ENCODE measurements around the gene CGNL1.

Gene CGNL1

DNA sequence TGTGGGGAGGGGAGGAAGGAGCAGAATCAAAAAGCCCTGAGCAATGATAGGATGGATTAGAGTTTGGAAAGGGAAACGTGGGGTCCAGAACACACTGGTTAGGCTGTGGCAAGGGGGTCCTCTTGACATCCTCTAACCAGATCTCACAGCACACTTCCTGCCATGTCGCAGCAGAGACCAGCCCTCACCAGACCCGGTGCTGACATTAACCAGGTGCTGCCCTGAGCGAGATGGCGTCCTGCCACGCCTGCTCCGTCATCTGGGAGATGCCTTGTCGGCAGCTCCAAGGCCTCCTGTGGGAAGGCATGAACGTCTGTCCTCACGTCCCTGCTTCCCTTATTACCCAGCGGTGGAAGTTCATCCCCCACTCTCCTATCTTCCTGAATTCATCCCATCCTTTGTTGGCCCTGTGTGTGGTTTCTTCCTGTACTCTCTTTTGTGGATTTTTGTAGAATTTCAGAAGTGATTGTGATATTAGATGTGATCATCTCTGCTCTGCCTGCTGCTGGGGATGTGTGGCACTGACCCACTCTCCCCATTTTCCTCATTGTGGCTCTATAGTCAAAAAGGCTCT is 186.0 kb downstream of the CGNL1 start:
- Mint-ChIP-seq H3K4me3 (no peak overlapping the region), H3K27me3 (ENCODE audit: low read depth) (peaks cover 9% of the 10 kb centered on the region), H3K9me3 (no peaks in the 10 kb centered on the region), H3K27ac (peak overlapping the region; percentile 41), H3K36me3 (ENCODE audit: low read depth) (no peaks in the 10 kb centered on the region), H3K4me1 (ENCODE audit: low read depth) (peaks cover 29% of the 10 kb centered on the region)
- no peak for DNase-seq (ENCODE audit: low spot score)

GRCh38 chr15:57563416-57563815 is 187.1 kb downstream of the CGNL1 start:
- Mint-ChIP-seq H3K36me3 (ENCODE audit: low read depth) (no peaks in the 10 kb centered on the region), H3K27ac (no peak overlapping the region), H3K27me3 (ENCODE audit: low read depth) (peaks cover 12% of the 10 kb centered on the region)

GRCh38 chr15:57565311-57565710 is 189.0 kb downstream of the CGNL1 start:
- Mint-ChIP-seq H3K4me3 (peak overlapping the region; percentile 21), H3K9me3 (no peaks in the 10 kb centered on the region), H3K27me3 (ENCODE audit: low read depth) (peaks cover 10% of the 10 kb centered on the region), H3K27ac (peak overlapping the region; percentile 0), H3K4me1 (ENCODE audit: low read depth) (peaks cover 29% of the 10 kb centered on the region), H3K36me3 (ENCODE audit: low read depth) (no peaks in the 10 kb centered on the region)
- peak; percentile 19 for DNase-seq (ENCODE audit: low spot score)

More at GRCh38 chr15:57563416-57563815, 187.1 kb downstream of the CGNL1 start:
- Mint-ChIP-seq H3K4me1 (ENCODE audit: low read depth) (peaks cover 29% of the 10 kb centered on the region), H3K9me3 (no peaks in the 10 kb centered on the region), H3K4me3 (no peak overlapping the region)
- no peak for DNase-seq (ENCODE audit: low spot score)

- no peak for DNase-seq (ENCODE audit: low spot score)
- Mint-ChIP-seq H3K36me3 (ENCODE audit: low read depth) (no peaks in the 10 kb centered on the region), H3K27ac (no peak overlapping the region), H3K4me1 (ENCODE audit: low read depth) (peaks cover 21% of the 10 kb centered on the region), H3K9me3 (no peaks in the 10 kb centered on the region), H3K4me3 (no peak overlapping the region), H3K27me3 (ENCODE audit: low read depth) (peaks cover 12% of the 10 kb centered on the region)
These were observed 190.5 kb downstream of the CGNL1 start for GRCh38 chr15:57566834-57567233.

- Mint-ChIP-seq H3K27me3 (ENCODE audit: low read depth) (peaks cover 11% of the 10 kb centered on the region), H3K27ac (no peak overlapping the region), H3K4me3 (no peak overlapping the region), H3K4me1 (ENCODE audit: low read depth) (peaks cover 15% of the 10 kb centered on the region), H3K36me3 (ENCODE audit: low read depth) (no peaks in the 10 kb centered on the region), H3K9me3 (no peaks in the 10 kb centered on the region)
- DNase-seq (ENCODE audit: low spot score): no peak
These were observed 191.6 kb downstream of the CGNL1 start for GRCh38 chr15:57567891-57568290.

DNA sequence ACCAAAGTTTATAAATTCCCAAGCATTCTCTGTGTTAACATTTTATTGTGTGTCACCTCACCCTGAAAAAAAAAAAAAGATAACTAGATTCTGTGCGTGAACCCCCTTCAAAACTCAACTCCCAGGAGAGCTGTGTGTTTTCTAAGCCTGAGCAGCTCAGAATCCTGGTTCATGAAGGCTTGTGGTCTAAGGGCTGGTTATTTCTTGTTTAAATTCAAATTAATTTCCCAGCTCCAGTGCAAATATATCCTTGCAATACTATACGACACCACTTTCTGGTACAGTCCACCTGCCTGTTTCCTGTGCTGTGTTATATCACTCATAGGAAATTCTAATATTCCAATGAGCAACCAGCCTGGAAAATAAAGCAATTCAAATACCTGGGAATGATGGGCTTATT is 192.0 kb downstream of the CGNL1 start:
- H3K36me3 Mint-ChIP-seq (ENCODE audit: low read depth): no peaks in the 10 kb centered on the region
- no peak for DNase-seq (ENCODE audit: low spot score)
- H3K27me3 Mint-ChIP-seq (ENCODE audit: low read depth): peaks cover 11% of the 10 kb centered on the region
- peaks cover 13% of the 10 kb centered on the region for H3K4me1 Mint-ChIP-seq (ENCODE audit: low read depth)
- no peak overlapping the region for H3K27ac Mint-ChIP-seq
- H3K4me3 Mint-ChIP-seq: no peak overlapping the region
- H3K9me3 Mint-ChIP-seq: no peaks in the 10 kb centered on the region

DNA sequence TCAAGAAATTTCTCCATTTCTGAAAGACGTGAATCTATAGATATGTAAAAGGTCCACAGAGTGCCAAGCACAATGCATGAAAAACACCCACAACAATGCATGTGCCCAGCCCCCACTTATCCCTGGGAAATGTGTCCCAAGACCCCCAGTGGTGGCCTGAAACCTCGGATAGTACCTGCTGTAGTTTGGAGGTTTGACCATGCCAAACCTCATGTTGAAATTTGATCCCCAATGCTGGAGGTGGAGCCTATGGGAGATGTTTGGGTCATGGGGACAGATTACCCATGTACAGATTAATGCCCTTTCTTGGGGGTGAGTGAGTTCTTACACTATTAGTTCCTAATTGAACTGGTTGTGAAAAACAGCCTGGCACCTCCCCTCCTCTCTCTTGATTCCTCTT is 194.0 kb downstream of the CGNL1 start:
- no peak overlapping the region for H3K27ac Mint-ChIP-seq
- no peaks in the 10 kb centered on the region for H3K36me3 Mint-ChIP-seq (ENCODE audit: low read depth)
- H3K9me3 Mint-ChIP-seq: no peaks in the 10 kb centered on the region
- no peak for DNase-seq (ENCODE audit: low spot score)
- H3K4me3 Mint-ChIP-seq: no peak overlapping the region
- H3K4me1 Mint-ChIP-seq (ENCODE audit: low read depth): peaks cover 5% of the 10 kb centered on the region
- peaks cover 11% of the 10 kb centered on the region for H3K27me3 Mint-ChIP-seq (ENCODE audit: low read depth)

DNA sequence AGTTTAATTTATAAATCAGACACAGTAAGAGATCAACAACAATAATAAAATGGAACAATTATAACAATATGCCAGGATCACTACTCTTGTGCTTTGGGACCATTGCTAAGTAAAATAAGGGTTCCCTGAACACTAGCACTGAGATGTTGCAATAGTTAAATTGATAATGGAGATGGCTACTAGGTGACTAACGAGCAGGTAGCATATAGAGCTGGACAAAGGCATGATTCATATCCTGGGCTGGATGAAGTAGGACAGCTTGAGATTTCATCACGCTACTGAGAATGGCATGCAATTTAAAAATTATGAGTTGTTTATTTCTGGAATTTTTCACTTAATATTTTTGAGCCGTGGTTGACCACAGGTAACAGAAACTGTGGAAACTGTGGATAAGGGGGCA is 194.7 kb downstream of the CGNL1 start:
- Mint-ChIP-seq H3K4me3 (no peak overlapping the region), H3K36me3 (ENCODE audit: low read depth) (no peaks in the 10 kb centered on the region)

GRCh38 chr15:57571725-57572124 is 195.4 kb downstream of the CGNL1 start:
- H3K27ac Mint-ChIP-seq: no peak overlapping the region
- H3K36me3 Mint-ChIP-seq (ENCODE audit: low read depth): no peaks in the 10 kb centered on the region
- no peak for DNase-seq (ENCODE audit: low spot score)
- H3K4me3 Mint-ChIP-seq: no peak overlapping the region
- no peaks in the 10 kb centered on the region for H3K9me3 Mint-ChIP-seq
- peaks cover 9% of the 10 kb centered on the region for H3K27me3 Mint-ChIP-seq (ENCODE audit: low read depth)
- H3K4me1 Mint-ChIP-seq (ENCODE audit: low read depth): no peaks in the 10 kb centered on the region

More for the DNA sequence above, 194.7 kb downstream of the CGNL1 start:
- no peak for DNase-seq (ENCODE audit: low spot score)
- Mint-ChIP-seq H3K27ac (no peak overlapping the region), H3K9me3 (no peaks in the 10 kb centered on the region), H3K4me1 (ENCODE audit: low read depth) (no peaks in the 10 kb centered on the region), H3K27me3 (ENCODE audit: low read depth) (peaks cover 11% of the 10 kb centered on the region)

GRCh38 chr15:57572468-57572867 is 196.2 kb downstream of the CGNL1 start:
- Mint-ChIP-seq H3K27ac (no peak overlapping the region), H3K9me3 (no peaks in the 10 kb centered on the region), H3K4me3 (no peak overlapping the region), H3K27me3 (ENCODE audit: low read depth) (peaks cover 12% of the 10 kb centered on the region), H3K4me1 (ENCODE audit: low read depth) (no peaks in the 10 kb centered on the region), H3K36me3 (ENCODE audit: low read depth) (no peaks in the 10 kb centered on the region)
- no peak for DNase-seq (ENCODE audit: low spot score)

GRCh38 chr15:57573151-57573550 is 196.8 kb downstream of the CGNL1 start:
- Mint-ChIP-seq H3K4me1 (ENCODE audit: low read depth) (no peaks in the 10 kb centered on the region), H3K4me3 (no peak overlapping the region), H3K9me3 (no peaks in the 10 kb centered on the region), H3K27ac (no peak overlapping the region), H3K36me3 (ENCODE audit: low read depth) (no peaks in the 10 kb centered on the region), H3K27me3 (ENCODE audit: low read depth) (peaks cover 11% of the 10 kb centered on the region)
- no peak for DNase-seq (ENCODE audit: low spot score)

GRCh38 chr15:57575363-57575762 is 199.1 kb downstream of the CGNL1 start:
- DNase-seq (ENCODE audit: low spot score): no peak
- no peaks in the 10 kb centered on the region for H3K36me3 Mint-ChIP-seq (ENCODE audit: low read depth)
- H3K27ac Mint-ChIP-seq: no peak overlapping the region
- no peaks in the 10 kb centered on the region for H3K4me1 Mint-ChIP-seq (ENCODE audit: low read depth)
- H3K27me3 Mint-ChIP-seq (ENCODE audit: low read depth): peaks cover 11% of the 10 kb centered on the region
- H3K9me3 Mint-ChIP-seq: no peaks in the 10 kb centered on the region
- no peak overlapping the region for H3K4me3 Mint-ChIP-seq

- Mint-ChIP-seq H3K4me3 (no peak overlapping the region), H3K36me3 (ENCODE audit: low read depth) (no peaks in the 10 kb centered on the region), H3K9me3 (peaks cover 8% of the 10 kb centered on the region), H3K4me1 (ENCODE audit: low read depth) (no peaks in the 10 kb centered on the region), H3K27ac (no peak overlapping the region), H3K27me3 (ENCODE audit: low read depth) (peaks cover 12% of the 10 kb centered on the region)
- DNase-seq (ENCODE audit: low spot score): no peak
These were observed 202.1 kb downstream of the CGNL1 start for GRCh38 chr15:57578288-57578900.

DNA sequence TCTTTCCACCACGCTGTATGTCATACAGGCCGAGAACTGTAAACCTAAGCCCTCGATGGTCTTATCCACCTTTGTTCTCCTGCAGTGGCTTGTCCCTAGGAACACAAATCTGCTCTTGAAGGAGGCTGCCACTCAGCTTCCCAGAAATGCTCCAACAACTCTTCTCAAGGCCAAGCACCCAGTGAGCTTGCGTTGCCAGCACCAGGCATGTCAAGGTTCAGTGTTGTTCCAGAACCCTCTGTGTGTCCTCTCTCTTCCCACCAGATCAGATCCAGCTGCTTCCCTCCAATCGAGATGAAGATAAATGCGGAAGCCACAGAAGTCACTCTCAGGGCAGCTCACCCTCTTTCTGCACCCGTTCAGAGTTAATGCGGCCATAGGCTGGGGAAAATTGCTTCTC is 204.1 kb downstream of the CGNL1 start:
- Mint-ChIP-seq H3K36me3 (ENCODE audit: low read depth) (no peaks in the 10 kb centered on the region), H3K27ac (no peak overlapping the region), H3K9me3 (peaks cover 14% of the 10 kb centered on the region), H3K4me1 (ENCODE audit: low read depth) (no peaks in the 10 kb centered on the region), H3K4me3 (no peak overlapping the region), H3K27me3 (ENCODE audit: low read depth) (peaks cover 12% of the 10 kb centered on the region)
- DNase-seq (ENCODE audit: low spot score): no peak

DNA sequence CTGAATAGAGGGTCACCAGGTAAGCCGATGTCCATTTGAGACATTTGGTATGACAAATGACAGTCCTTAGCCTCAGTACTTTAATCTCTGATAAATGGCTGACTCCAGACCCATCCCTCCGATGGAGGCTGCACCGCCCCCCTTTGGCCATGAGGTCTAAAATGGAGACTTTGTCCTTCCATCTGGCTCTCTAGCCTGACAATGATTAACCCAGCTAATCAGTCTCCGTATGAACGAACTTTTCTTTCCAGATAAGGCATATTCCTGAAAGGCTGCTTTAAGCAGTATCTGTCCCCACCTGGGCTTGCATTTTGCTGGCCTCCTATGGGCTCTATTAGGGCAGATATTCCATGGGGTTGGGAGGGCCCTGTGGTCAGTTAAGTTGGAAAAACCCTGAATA is 204.6 kb downstream of the CGNL1 start:
- peaks cover 12% of the 10 kb centered on the region for H3K27me3 Mint-ChIP-seq (ENCODE audit: low read depth)
- no peak overlapping the region for H3K4me3 Mint-ChIP-seq
- H3K4me1 Mint-ChIP-seq (ENCODE audit: low read depth): no peaks in the 10 kb centered on the region

More for the DNA sequence above, 204.6 kb downstream of the CGNL1 start:
- Mint-ChIP-seq H3K27ac (no peak overlapping the region), H3K36me3 (ENCODE audit: low read depth) (no peaks in the 10 kb centered on the region), H3K9me3 (peaks cover 14% of the 10 kb centered on the region)
- DNase-seq (ENCODE audit: low spot score): no peak
